K562 (cell line): ENCODE data around the gene CTSH. TPM values are rescaled to one million over a fixed set of nuclear protein-coding genes. Genes with fewer than 3 reads are reported as not detected.
A peak's percentile ranks its signal among the peaks of the same experiment; 100 is the strongest.

Experiments
- CREB1 ChIP-seq, 2 experiments: sonication (generic) in 1 of 2; formaldehyde crosslinking in 1 of 2; IDR thresholded peaks; 2 replicates each; pipeline versions ENCODE4 v1.6.1 to v1.8.0; 2012 to 2022; ENCODE audit warnings: inconsistent platforms in 1 of 2, mild to moderate bottlenecking in 1 of 2, missing genetic modification reagents in 1 of 2, moderate library complexity in 1 of 2
- ETS2 ChIP-seq: IDR thresholded peaks from 2 replicates; pipeline ENCODE4 v1.6.1; 2016; ENCODE audit warnings: borderline replicate concordance, missing genetic modification characterization, mild to moderate bottlenecking, moderate library complexity, missing compliant biosample characterization; ENCODE audit not compliant: poor library complexity, severe bottlenecking
- FOXJ2 ChIP-seq: fragments of 200-800 bp; sonication (Bioruptor generic); IDR thresholded peaks from 2 replicates; pipeline ENCODE4 v1.6.1; 2016; ENCODE audit warnings: missing genetic modification characterization, missing compliant biosample characterization
- GMEB1 ChIP-seq: fragments of 250-450 bp; sonication (Bioruptor Pico); IDR thresholded peaks from 2 replicates; pipeline ENCODE4 v1.4.0; 2020; ENCODE audit warnings: mild to moderate bottlenecking
- IRF9 ChIP-seq: fragments of 450-650 bp; IDR thresholded peaks from 2 replicates; pipeline ENCODE4 v1.6.1; 2016; ENCODE audit warnings: missing biosample characterization, missing genetic modification characterization
- MAFG ChIP-seq: fragments of 450-650 bp; conservative IDR thresholded peaks from 2 replicates; pipeline ENCODE4 v1.6.1; 2016; ENCODE audit warnings: missing genetic modification characterization, missing compliant biosample characterization
- NCOA6 ChIP-seq: fragments of 450-650 bp; IDR thresholded peaks from 2 replicates; pipeline ENCODE4 v1.6.1; 2017; ENCODE audit warnings: mild to moderate bottlenecking
- PHF8 ChIP-seq: fragments of 200-600 bp; sonication (generic); IDR thresholded peaks from 2 replicates; pipeline ENCODE4 v1.6.1; 2012; ENCODE audit warnings: mixed run types, mild to moderate bottlenecking, inconsistent platforms, low read length, moderate library complexity, borderline replicate concordance
- POLR2G ChIP-seq: fragments of 200-400 bp; formaldehyde crosslinking; IDR thresholded peaks from 2 replicates; pipeline ENCODE4 v1.6.1; 2017; ENCODE audit warnings: low read depth, mild to moderate bottlenecking, antibody characterized with exemption, low read length, moderate library complexity
- PURB ChIP-seq: sonication (generic); formaldehyde crosslinking; IDR thresholded peaks from 2 replicates; pipeline ENCODE4 v1.9.0; 2021; ENCODE audit warnings: low read depth, mild to moderate bottlenecking, missing genetic modification reagents
- RNF2 ChIP-seq: sonication (generic); IDR thresholded peaks from 2 replicates; pipeline ENCODE4 v1.6.1; 2016
- WHSC1 ChIP-seq: IDR thresholded peaks from one replicate; pipeline ENCODE4 v1.6.1; 2012; ENCODE audit warnings: low read length, control low read depth, inconsistent platforms
- ZBTB40 ChIP-seq, 2 experiments: fragments of 450-650 bp in 1 of 2; sonication (generic) in 1 of 2; formaldehyde crosslinking in 1 of 2; IDR thresholded peaks; 2 replicates each; pipeline versions ENCODE4 v1.7.1 to v1.9.0; 2016 to 2022; ENCODE audit warnings: inconsistent platforms in 1 of 2, mild to moderate bottlenecking in 1 of 2, missing genetic modification reagents in 1 of 2
- ZNF3 ChIP-seq: fragments of 250-450 bp; sonication (Bioruptor Pico); IDR thresholded peaks from 2 replicates; pipeline ENCODE4 v1.5.0; 2021; ENCODE audit warnings: mild to moderate bottlenecking, moderate library complexity
- polyA plus RNA-seq, 8 experiments: library from polyadenylated mRNA; depleted of rRNA in 4 of 8; stranded (reverse) in 5 of 8; unstranded in 3 of 8; fragments of >200 nt; fragmentation: Nextera tagmentation in 2 of 8; fragmentation: Illumina TruSeq in 1 of 8; extraction: Ambion mirVana in 2 of 8; extraction: Trizol in 1 of 8; gene quantifications; 2 replicates each; pipeline versions ENCODE4 v1.2.1 to v1.2.3, GENCODE V29; 2011 to 2014; ENCODE audit warnings: inconsistent platforms in 1 of 8, missing spikeins in 1 of 8
- total RNA-seq, 7 experiments: library from RNA; depleted of rRNA in 6 of 7; stranded (reverse); fragments of >200 nt in 6 of 7; fragmentation: Illumina TruSeq in 2 of 7; extraction: Trizol in 2 of 7; gene quantifications; 2 replicates each; pipeline versions ENCODE4 v1.2.1 to v1.2.3, GENCODE V29; 2011 to 2021; ENCODE audit warnings: low replicate concordance in 1 of 7

CTSH gene
- total and polyA plus RNA-seq, 9 of the 15 experiments (the other 6 are each of a cell fraction or from before 2014, with no cell fraction given) = 15.0 to 462 (median 173) TPM

- TF ChIP-seq ZBTB40 (IDR thresholded peaks at IDR 0.05) (peak; percentile 37; the same call in 1 of the 2 replicates), ZBTB40 (CRISPR knock-in tag; IDR thresholded peaks at IDR 0.05) (no peak), POLR2G (peak; percentile 95), CREB1 (IDR thresholded peaks at IDR 0.05) (no peak), CREB1 (CRISPR knock-in tag; IDR thresholded peaks at IDR 0.05) (no peak; the same call in 1 of the 2 replicates), RNF2 (peak; percentile 44; the same call in 1 of the 2 replicates), NCOA6 (no peak), ZNF3 (CRISPR knock-in tag) (no peak), GMEB1 (CRISPR knock-in tag) (peak; percentile 38; the same call in 1 of the 2 replicates), ETS2 (tag) (no peak), PHF8 (peak; percentile 87), PURB (CRISPR knock-in tag) (no peak), WHSC1 (no peak), MAFG (tag) (no peak; the same call in 1 of the 2 replicates), FOXJ2 (tag) (no peak), IRF9 (tag) (no peak)
Observed at GRCh38 chr15:78872972-78873792, 71.7 kb downstream of the CTSH start (continued).
